H1 (cell line): ENCODE data around the gene GNL2.

Source experiments
- CTCF ChIP-seq, 3 experiments: IDR thresholded peaks; 1 replicate in 2 of 3; 2 replicates in 1 of 3; pipeline versions ENCODE4 v1.5.1 to v1.6.1; 2011; ENCODE audit warnings: low read length in 3 of 3, mild to moderate bottlenecking in 3 of 3, inconsistent platforms in 2 of 3, low read depth in 1 of 3, moderate library complexity in 1 of 3; ENCODE audit not compliant: insufficient read depth in 1 of 3; ENCODE audit errors: control extremely low read depth in 1 of 3
- EP300 ChIP-seq, 2 experiments: IDR thresholded peaks; 1 replicate in 1 of 2; 2 replicates in 1 of 2; pipeline ENCODE4 v1.6.1; 2011 to 2012; ENCODE audit warnings: low read depth in 2 of 2, low read length in 2 of 2, mild to moderate bottlenecking in 2 of 2, borderline replicate concordance in 1 of 2, inconsistent platforms in 1 of 2, moderate library complexity in 1 of 2
- JUND ChIP-seq: IDR thresholded peaks from 2 replicates; pipeline ENCODE4 v1.6.1; 2011; ENCODE audit warnings: mild to moderate bottlenecking, improper control_type of control experiment, low read length
- KDM1A ChIP-seq: fragments of 200-600, 300-600 bp; sonication (generic); IDR thresholded peaks from 2 replicates; pipeline ENCODE4 v1.7.1; 2016; ENCODE audit warnings: mild to moderate bottlenecking, low read length, borderline replicate concordance
- POLR2A ChIP-seq, 2 experiments: IDR thresholded peaks; 1 replicate in 1 of 2; 2 replicates in 1 of 2; pipeline ENCODE4 v1.6.1; 2011; ENCODE audit warnings: low read depth in 2 of 2, low read length in 2 of 2, mild to moderate bottlenecking in 2 of 2; ENCODE audit errors: control extremely low read depth in 1 of 2
- POLR2AphosphoS5 ChIP-seq: IDR thresholded peaks from 2 replicates; pipeline ENCODE4 v1.6.1; 2011; ENCODE audit warnings: low read depth, low read length
- SUZ12 ChIP-seq: fragments of 200-600 bp; sonication (generic); IDR thresholded peaks from 2 replicates; pipeline ENCODE4 v1.6.1; 2012; ENCODE audit warnings: mild to moderate bottlenecking, inconsistent platforms, low read length, moderate library complexity, mixed read lengths

- TF ChIP-seq CTCF (IDR thresholded peaks at IDR 0.05; ENCODE audit: control extremely low read depth in 1 of 3, insufficient read depth in 1 of 3, low read depth in 1 of 3, low read length in 3 of 3) (no peak), KDM1A (no peak), POLR2A (IDR thresholded peaks at IDR 0.05; ENCODE audit: control extremely low read depth in 1 of 2, low read depth in 2 of 2, low read length in 2 of 2) (no peak), SUZ12 (no peak), JUND (no peak), EP300 (IDR thresholded peaks at IDR 0.05; ENCODE audit: borderline replicate concordance in 1 of 2, low read depth in 2 of 2, low read length in 2 of 2) (no peak), POLR2AphosphoS5 (no peak)
Observed at GRCh38 chr1:37570528-37571334, 25.0 kb downstream of the GNL2 start.
